Ectodermal cell (in vitro differentiated cells): ENCODE measurements around the gene BRAF.
"Not testable (repeated sequence)": the region's sequence is repeated elsewhere in the genome, so short reads cannot be mapped to it uniquely, and the experiment has no call there.

ENCODE experiments used
- H3K27ac ChIP-seq: 2 replicates; pipeline ENCODE4 v1.7.0; 2013; ENCODE audit warnings: mild to moderate bottlenecking, low read depth, low read length; ENCODE audit not compliant: insufficient read depth, poor library complexity, severe bottlenecking
- H3K27me3 ChIP-seq: 2 replicates; pipeline ENCODE4 v1.7.0; 2013; ENCODE audit warnings: mild to moderate bottlenecking, low read length; ENCODE audit not compliant: insufficient read depth, control insufficient read depth, poor library complexity, severe bottlenecking
- H3K36me3 ChIP-seq: one replicate; pipeline ENCODE4 v1.7.0; 2013; ENCODE audit warnings: low read length; ENCODE audit not compliant: control insufficient read depth, insufficient read depth
- H3K4me1 ChIP-seq: one replicate; pipeline ENCODE4 v1.7.0; 2013; ENCODE audit warnings: low read length; ENCODE audit not compliant: control insufficient read depth, insufficient read depth
- H3K4me3 ChIP-seq: 2 replicates; pipeline ENCODE4 v1.7.0; 2013; ENCODE audit warnings: low read depth, low read length, control low read depth; ENCODE audit not compliant: insufficient read depth
- H3K9me3 ChIP-seq: 2 replicates; pipeline ENCODE4 v1.7.0; 2013; ENCODE audit warnings: mild to moderate bottlenecking, low read length, moderate library complexity; ENCODE audit not compliant: control insufficient read depth
- WGBS, 2 experiments: methylation state at CpG; one replicate each; pipeline ENCODE4 v1.1.7; 2013; ENCODE audit warnings: missing lambda C conversion rate in 2 of 2; 5-methylcytosine and 5-hydroxymethylcytosine counted together

Gene BRAF

GRCh38 chr7:140676956-140677355 lies 247.8 kb downstream of the BRAF start:
- 92 to 93% methylated on average over 11 of the region's 11 CpGs for WGBS, 2 experiments
- not testable (repeated sequence) for H3K9me3 ChIP-seq, H3K4me1 ChIP-seq, H3K36me3 ChIP-seq, H3K27ac ChIP-seq, H3K4me3 ChIP-seq
- H3K27me3 ChIP-seq = peaks cover 27% of the 10 kb centered on the region

- Histone ChIP-seq H3K4me1 (no peaks in the 10 kb centered on the region), H3K9me3 (no peaks in the 10 kb centered on the region)
- 90 to 97% methylated on average over 3 of the region's 3 CpGs for WGBS, 2 experiments
Observed at GRCh38 chr7:140676306-140676705, 248.4 kb downstream of the BRAF start.

GRCh38 chr7:140675726-140676125 lies 249.0 kb downstream of the BRAF start:
- Histone ChIP-seq H3K9me3 (no peaks in the 10 kb centered on the region), H3K4me1 (no peaks in the 10 kb centered on the region), H3K4me3 (no peak overlapping the region), H3K27ac (no peak overlapping the region), H3K36me3 (no peaks in the 10 kb centered on the region), H3K27me3 (peaks cover 27% of the 10 kb centered on the region)
- 90 to 97% methylated on average over 4 of the region's 4 CpGs for WGBS, 2 experiments

More at GRCh38 chr7:140676306-140676705, 248.4 kb downstream of the BRAF start:
- H3K27me3 ChIP-seq = peaks cover 27% of the 10 kb centered on the region
- H3K27ac ChIP-seq = no peak overlapping the region
- H3K36me3 ChIP-seq = no peaks in the 10 kb centered on the region
- H3K4me3 ChIP-seq = no peak overlapping the region

GRCh38 chr7:140674899-140675701 lies 249.6 kb downstream of the BRAF start:
- no peak overlapping the region for H3K4me3 ChIP-seq
- WGBS, 2 experiments = 67 to 70% methylated on average over 8 of the region's 8 CpGs
- no peaks in the 10 kb centered on the region for H3K4me1 ChIP-seq
- no peaks in the 10 kb centered on the region for H3K9me3 ChIP-seq
- H3K27me3 ChIP-seq = peaks cover 27% of the 10 kb centered on the region
- no peaks in the 10 kb centered on the region for H3K36me3 ChIP-seq
- no peak overlapping the region for H3K27ac ChIP-seq

- H3K27me3 ChIP-seq = peaks cover 27% of the 10 kb centered on the region
- H3K4me3 ChIP-seq = no peak overlapping the region
- H3K36me3 ChIP-seq = no peaks in the 10 kb centered on the region
- no peaks in the 10 kb centered on the region for H3K4me1 ChIP-seq
- no peak overlapping the region for H3K27ac ChIP-seq
- H3K9me3 ChIP-seq = no peaks in the 10 kb centered on the region
- 92 to 95% methylated on average over 5 of the region's 5 CpGs for WGBS, 2 experiments
Observed at GRCh38 chr7:140674356-140674800, 250.4 kb downstream of the BRAF start.

- peaks cover 27% of the 10 kb centered on the region for H3K27me3 ChIP-seq
- no peaks in the 10 kb centered on the region for H3K9me3 ChIP-seq
- 68 to 70% methylated on average over 18 of the region's 18 CpGs for WGBS, 2 experiments
- peak overlapping the region; percentile 55 for H3K4me3 ChIP-seq
- no peaks in the 10 kb centered on the region for H3K36me3 ChIP-seq
- no peaks in the 10 kb centered on the region for H3K4me1 ChIP-seq
- H3K27ac ChIP-seq = no peak overlapping the region
Observed at GRCh38 chr7:140673774-140674155, 251.0 kb downstream of the BRAF start.

- H3K27ac ChIP-seq = no peak overlapping the region
- H3K9me3 ChIP-seq = no peaks in the 10 kb centered on the region
- no peaks in the 10 kb centered on the region for H3K4me1 ChIP-seq
- WGBS, 2 experiments = 1% methylated on average over 72 of the region's 72 CpGs
- peaks cover 27% of the 10 kb centered on the region for H3K27me3 ChIP-seq
- H3K36me3 ChIP-seq = no peaks in the 10 kb centered on the region
- H3K4me3 ChIP-seq = peak overlapping the region; percentile 55
Observed at GRCh38 chr7:140673063-140673773, 251.5 kb downstream of the BRAF start.

- H3K27me3 ChIP-seq = peaks cover 27% of the 10 kb centered on the region
- H3K4me1 ChIP-seq = no peaks in the 10 kb centered on the region
- H3K27ac ChIP-seq = no peak within 1 kb of the TSS
- H3K4me3 ChIP-seq = peak within 1 kb of the TSS; percentile 55
- no peaks in the 10 kb centered on the region for H3K9me3 ChIP-seq
- H3K36me3 ChIP-seq = no peaks in the 10 kb centered on the region
- 1 to 2% methylated on average over 40 to 41 of the region's 41 CpGs for WGBS, 2 experiments
Observed at GRCh38 chr7:140672382-140673062, 252.2 kb downstream of the BRAF start, which contains the start of gene ADCK2. ADCK2 (plus strand) TSS chr7:140672945; CDS start chr7:140673331, 386 bp downstream.

GRCh38 chr7:140671966-140672365 lies 252.8 kb downstream of the BRAF start:
- Histone ChIP-seq H3K27ac (no peak overlapping the region), H3K9me3 (no peaks in the 10 kb centered on the region), H3K4me3 (no peak overlapping the region), H3K27me3 (peaks cover 27% of the 10 kb centered on the region), H3K4me1 (no peaks in the 10 kb centered on the region), H3K36me3 (no peaks in the 10 kb centered on the region)
- WGBS, 2 experiments = 79 to 80% methylated on average over 15 of the region's 15 CpGs
